Glutamatergic neuron (in vitro differentiated cells): ENCODE results near the gene RNF167. TPM values are rescaled to one million over a fixed set of nuclear protein-coding genes. Genes with fewer than 3 reads are reported as not detected.

ENCODE experiments used
- DNase-seq: peaks from one replicate; pipeline ENCODE4 v3.0.0; 2022
- H3K27ac Mint-ChIP-seq: one replicate; pipeline ENCODE4 v1.8.0; 2020; ENCODE audit warnings: mild to moderate bottlenecking, mixed read lengths, inconsistent platforms; ENCODE audit not compliant: unreplicated experiment
- H3K27me3 Mint-ChIP-seq: one replicate; pipeline ENCODE4 v1.8.0; 2020; ENCODE audit warnings: mild to moderate bottlenecking, moderate library complexity, mixed read lengths, inconsistent platforms; ENCODE audit not compliant: unreplicated experiment
- H3K36me3 Mint-ChIP-seq: one replicate; pipeline ENCODE4 v1.8.0; 2020; ENCODE audit warnings: mild to moderate bottlenecking, mixed read lengths, inconsistent platforms; ENCODE audit not compliant: unreplicated experiment
- H3K4me1 Mint-ChIP-seq: one replicate; pipeline ENCODE4 v1.8.0; 2020; ENCODE audit warnings: mild to moderate bottlenecking, low read depth, mixed read lengths, inconsistent platforms; ENCODE audit not compliant: unreplicated experiment
- H3K4me3 Mint-ChIP-seq: one replicate; pipeline ENCODE4 v1.8.0; 2020; ENCODE audit warnings: mild to moderate bottlenecking, mixed read lengths, inconsistent platforms; ENCODE audit not compliant: unreplicated experiment
- H3K9me3 Mint-ChIP-seq: one replicate; pipeline ENCODE4 v1.8.0; 2020; ENCODE audit warnings: mild to moderate bottlenecking, moderate library complexity, mixed read lengths, inconsistent platforms; ENCODE audit not compliant: unreplicated experiment
- total RNA-seq: library from RNA; stranded (reverse); fragmentation: NEBNext Ultra II Directional; extraction: Animal tissue kit (Norgen Biotek cat#: 25700); gene quantifications from one replicate; pipeline ENCODE4 v1.2.1, GENCODE V29; 2021; ENCODE audit not compliant: unreplicated experiment
- TF ChIP-seq, protein P1 (sequence below): fragments of 200-600 bp; sonication (generic); IDR thresholded peaks from one replicate; pipeline ENCODE4 v1.5.0; 2021; ENCODE audit not compliant: partially characterized antibody, unreplicated experiment

Gene RNF167
- total RNA-seq, 1 donor from 2014 or later, result 96.1 TPM

DNA sequence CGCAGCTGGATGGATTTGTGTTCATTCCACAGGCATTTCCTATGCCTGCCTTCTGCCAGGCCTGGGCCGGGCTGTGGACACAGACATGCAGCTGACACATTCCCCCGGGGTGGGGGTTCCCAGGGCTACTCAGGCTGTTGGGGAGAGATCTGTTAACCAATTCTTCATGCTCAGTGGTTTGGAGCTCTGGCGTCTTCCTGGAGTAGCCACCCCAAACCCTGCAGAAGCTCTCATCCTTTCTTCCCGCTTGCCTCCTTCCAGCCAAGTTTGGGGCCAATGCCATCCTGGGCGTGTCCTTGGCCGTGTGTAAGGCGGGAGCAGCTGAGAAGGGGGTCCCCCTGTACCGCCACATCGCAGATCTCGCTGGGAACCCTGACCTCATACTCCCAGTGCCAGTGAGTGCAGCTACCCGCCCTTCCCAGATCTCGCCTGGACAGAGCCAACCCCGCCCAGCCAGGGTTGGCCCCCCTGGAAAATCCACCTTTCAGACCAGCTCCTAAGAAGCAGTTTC is 13.4 kb downstream of the RNF167 start:
- H3K4me3 Mint-ChIP-seq, result peak overlapping the region; percentile 35
- DNase-seq, result no peak
- H3K36me3 Mint-ChIP-seq, result no peaks in the 10 kb centered on the region
- TF ChIP-seq, protein P1, sequence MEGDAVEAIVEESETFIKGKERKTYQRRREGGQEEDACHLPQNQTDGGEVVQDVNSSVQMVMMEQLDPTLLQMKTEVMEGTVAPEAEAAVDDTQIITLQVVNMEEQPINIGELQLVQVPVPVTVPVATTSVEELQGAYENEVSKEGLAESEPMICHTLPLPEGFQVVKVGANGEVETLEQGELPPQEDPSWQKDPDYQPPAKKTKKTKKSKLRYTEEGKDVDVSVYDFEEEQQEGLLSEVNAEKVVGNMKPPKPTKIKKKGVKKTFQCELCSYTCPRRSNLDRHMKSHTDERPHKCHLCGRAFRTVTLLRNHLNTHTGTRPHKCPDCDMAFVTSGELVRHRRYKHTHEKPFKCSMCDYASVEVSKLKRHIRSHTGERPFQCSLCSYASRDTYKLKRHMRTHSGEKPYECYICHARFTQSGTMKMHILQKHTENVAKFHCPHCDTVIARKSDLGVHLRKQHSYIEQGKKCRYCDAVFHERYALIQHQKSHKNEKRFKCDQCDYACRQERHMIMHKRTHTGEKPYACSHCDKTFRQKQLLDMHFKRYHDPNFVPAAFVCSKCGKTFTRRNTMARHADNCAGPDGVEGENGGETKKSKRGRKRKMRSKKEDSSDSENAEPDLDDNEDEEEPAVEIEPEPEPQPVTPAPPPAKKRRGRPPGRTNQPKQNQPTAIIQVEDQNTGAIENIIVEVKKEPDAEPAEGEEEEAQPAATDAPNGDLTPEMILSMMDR, result no peak
- peak overlapping the region; percentile 48 for H3K27ac Mint-ChIP-seq
- H3K9me3 Mint-ChIP-seq, result peaks cover 14% of the 10 kb centered on the region
- peaks cover 7% of the 10 kb centered on the region for H3K27me3 Mint-ChIP-seq
- peaks cover 19% of the 10 kb centered on the region for H3K4me1 Mint-ChIP-seq

GRCh38 chr17:4955091-4955490 is 15.0 kb downstream of the RNF167 start:
- Mint-ChIP-seq H3K36me3 (no peaks in the 10 kb centered on the region), H3K4me1 (peaks cover 24% of the 10 kb centered on the region), H3K27ac (no peak overlapping the region), H3K9me3 (peaks cover 13% of the 10 kb centered on the region), H3K4me3 (no peak overlapping the region), H3K27me3 (peaks cover 5% of the 10 kb centered on the region)
- DNase-seq, result no peak
- TF ChIP-seq, protein P1, result no peak

- Mint-ChIP-seq H3K4me3 (no peak overlapping the region), H3K9me3 (peaks cover 9% of the 10 kb centered on the region), H3K27me3 (peaks cover 5% of the 10 kb centered on the region), H3K4me1 (peaks cover 14% of the 10 kb centered on the region), H3K36me3 (no peaks in the 10 kb centered on the region), H3K27ac (no peak overlapping the region)
- TF ChIP-seq, protein P1, result no peak
- DNase-seq, result no peak
Observed at GRCh38 chr17:4956493-4957061, 16.5 kb downstream of the RNF167 start.

GRCh38 chr17:4958102-4958501 is 18.0 kb downstream of the RNF167 start:
- TF ChIP-seq, protein P1, result no peak
- H3K4me3 Mint-ChIP-seq, result no peak overlapping the region
- DNase-seq, result no peak
- no peaks in the 10 kb centered on the region for H3K36me3 Mint-ChIP-seq
- H3K27ac Mint-ChIP-seq, result no peak overlapping the region
- peaks cover 4% of the 10 kb centered on the region for H3K27me3 Mint-ChIP-seq
- peaks cover 8% of the 10 kb centered on the region for H3K9me3 Mint-ChIP-seq
- H3K4me1 Mint-ChIP-seq, result peaks cover 9% of the 10 kb centered on the region

DNA sequence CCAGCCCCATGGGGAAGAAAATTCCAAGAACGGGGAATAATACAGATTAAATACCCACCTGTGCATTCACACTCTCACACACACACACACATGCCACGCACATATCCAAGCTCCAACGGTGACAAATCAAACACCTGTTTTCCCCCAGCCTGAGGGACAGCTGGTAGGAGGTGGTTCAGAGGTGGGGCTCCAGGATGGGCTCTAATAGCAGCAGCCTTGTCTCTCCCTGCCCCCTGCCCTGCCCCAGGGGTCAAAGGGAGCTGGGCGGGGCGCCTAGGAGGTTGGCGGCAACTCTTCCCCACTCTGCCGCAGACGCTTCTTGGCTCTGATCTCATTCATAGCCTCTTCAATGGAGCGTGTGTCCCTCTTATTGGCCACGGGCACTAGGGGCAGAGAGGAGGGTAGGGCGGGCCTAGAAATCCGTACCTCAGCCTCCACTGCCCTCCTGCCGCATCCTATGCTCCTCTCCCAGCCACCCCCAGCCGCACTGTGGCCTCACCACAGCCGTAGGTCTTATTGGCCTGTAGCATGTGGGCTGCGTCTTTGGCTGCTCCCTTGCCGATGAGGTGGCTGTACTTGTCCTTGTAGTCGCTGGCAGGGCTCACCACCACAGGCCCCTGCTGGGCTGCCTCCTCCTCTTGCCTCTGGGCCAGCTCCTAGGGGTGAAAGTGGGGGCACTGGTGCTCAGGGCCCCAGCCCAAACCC is 19.3 kb downstream of the RNF167 start:
- TF ChIP-seq, protein P1, result no peak
- H3K36me3 Mint-ChIP-seq, result no peaks in the 10 kb centered on the region
- peaks cover 1% of the 10 kb centered on the region for H3K27me3 Mint-ChIP-seq
- no peak for DNase-seq
- peaks cover 4% of the 10 kb centered on the region for H3K4me1 Mint-ChIP-seq
- no peaks in the 10 kb centered on the region for H3K9me3 Mint-ChIP-seq
- no peak overlapping the region for H3K27ac Mint-ChIP-seq
- H3K4me3 Mint-ChIP-seq, result no peak overlapping the region
